Stimulated activated CD4-positive, alpha-beta T cell treated with anti-CD3 and anti-CD28 coated beads, Interleukin-4, amount 100 ng/mL, for 48 hours (primary cell): Measurements from ENCODE around the gene SEPTIN2.
"Not testable (repeated sequence)": the region's sequence is repeated elsewhere in the genome, so short reads cannot be mapped to it uniquely, and the experiment has no call there.

ENCODE experiments used
- DNase-seq, 2 donors: peaks; one replicate each; pipeline ENCODE4 v3.0.0-alpha.2; 2020; ENCODE audit warnings: low read depth in 2 of 2

Gene SEPTIN2

GRCh38 chr2:241350878-241351639 is 35.3 kb downstream of the SEPTIN2 start:
- DNase-seq = no peak

DNA sequence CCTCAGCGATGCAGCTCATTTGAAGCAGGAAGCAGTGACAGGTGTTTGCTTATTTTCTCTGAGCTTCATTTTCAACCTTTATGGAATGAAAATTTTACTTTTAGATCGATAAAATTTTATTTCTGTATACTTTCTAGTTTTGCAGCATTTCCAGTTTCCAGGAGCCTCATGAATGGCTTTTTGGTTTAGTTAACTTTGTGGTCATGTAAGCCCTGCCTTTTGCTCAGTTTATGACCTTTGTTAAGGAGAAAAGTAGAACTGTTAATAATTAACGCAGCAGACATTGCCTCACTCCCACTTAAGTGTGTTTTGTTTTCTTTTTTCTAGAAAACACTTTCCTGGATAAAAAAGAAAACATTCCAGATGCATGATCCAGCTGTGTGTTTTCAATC is 35.9 kb downstream of the SEPTIN2 start:
- no peak for DNase-seq

DNA sequence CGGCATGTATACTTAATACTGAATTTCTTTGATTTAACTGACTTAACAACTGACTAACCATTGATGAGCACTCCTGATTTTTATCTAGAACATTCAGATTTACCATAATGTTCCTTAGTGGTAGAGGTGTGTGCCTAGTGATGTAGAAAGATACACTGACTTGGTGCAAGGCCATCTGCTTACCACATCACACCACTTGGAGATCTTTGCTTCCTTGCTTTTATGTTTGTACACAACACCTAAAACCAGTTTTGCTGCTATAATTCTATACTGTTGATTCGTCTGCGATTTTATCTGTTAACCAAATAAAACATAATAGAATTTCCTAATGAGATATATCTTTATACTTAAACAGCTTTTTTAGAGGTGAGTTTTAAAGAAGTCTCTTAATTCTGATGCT is 36.5 kb downstream of the SEPTIN2 start:
- DNase-seq = no peak

- DNase-seq = peak; percentile 57 to 74
Observed at GRCh38 chr2:241354668-241355658, 39.2 kb downstream of the SEPTIN2 start.

GRCh38 chr2:241355983-241356870 is 40.5 kb downstream of the SEPTIN2 start, which contains the start of gene FARP2:
TSS of gene FARP2 (plus strand) at chr2:241356285. CDS start at chr2:241373108, 16,823 bp downstream.
- DNase-seq = peak; percentile 95

- DNase-seq = no peak
Observed at GRCh38 chr2:241356871-241357260, 41.1 kb downstream of the SEPTIN2 start.

DNA sequence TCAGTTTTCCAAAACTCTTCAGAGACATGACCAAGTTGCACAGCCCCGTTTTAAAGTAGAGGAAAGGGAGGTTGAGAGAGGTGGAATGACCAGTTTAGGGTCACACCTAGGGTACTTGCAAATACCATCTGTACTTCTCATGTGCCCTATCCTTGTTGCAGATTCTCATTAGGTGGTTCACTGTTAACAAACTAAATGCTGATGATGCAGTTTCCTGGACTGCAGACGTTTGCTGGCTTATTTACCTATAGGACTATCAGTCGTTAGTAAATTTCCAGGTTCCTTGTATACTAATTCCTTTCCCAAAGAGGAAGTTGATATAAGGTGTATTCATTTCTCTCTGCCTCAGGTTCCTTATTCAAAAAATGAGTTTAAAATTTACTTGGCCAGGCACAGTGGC is 41.8 kb downstream of the SEPTIN2 start:
- no peak for DNase-seq

GRCh38 chr2:241358470-241358869 is 42.7 kb downstream of the SEPTIN2 start:
- DNase-seq = no peak

DNA sequence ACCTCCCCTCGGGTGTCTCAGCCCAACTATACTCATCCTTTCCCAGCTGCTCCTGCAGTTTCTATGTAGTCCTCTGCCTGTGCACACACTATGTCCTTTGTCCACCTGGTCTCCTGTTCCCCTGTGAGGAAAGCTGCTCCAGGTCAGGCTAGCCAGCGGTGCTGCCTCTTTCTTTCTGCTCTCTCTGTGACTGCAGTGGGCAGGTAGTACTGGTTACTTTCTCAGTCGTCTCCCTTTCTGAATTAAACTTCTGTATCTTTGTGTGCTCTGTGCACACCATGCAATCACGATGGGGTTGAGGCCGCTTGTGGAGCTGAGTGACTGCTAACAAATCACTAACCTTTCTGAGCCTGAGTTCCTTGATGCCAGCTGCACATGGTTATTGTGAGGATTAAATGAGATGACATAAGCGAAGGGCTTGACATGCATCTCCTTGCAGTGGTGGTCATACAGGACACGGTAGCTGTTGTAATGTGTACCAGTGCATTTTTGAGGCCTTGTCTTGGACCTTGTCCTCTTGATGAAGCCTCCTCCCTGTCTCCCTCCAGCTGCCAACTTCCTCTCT is 43.8 kb downstream of the SEPTIN2 start:
- DNase-seq = no peak

DNA sequence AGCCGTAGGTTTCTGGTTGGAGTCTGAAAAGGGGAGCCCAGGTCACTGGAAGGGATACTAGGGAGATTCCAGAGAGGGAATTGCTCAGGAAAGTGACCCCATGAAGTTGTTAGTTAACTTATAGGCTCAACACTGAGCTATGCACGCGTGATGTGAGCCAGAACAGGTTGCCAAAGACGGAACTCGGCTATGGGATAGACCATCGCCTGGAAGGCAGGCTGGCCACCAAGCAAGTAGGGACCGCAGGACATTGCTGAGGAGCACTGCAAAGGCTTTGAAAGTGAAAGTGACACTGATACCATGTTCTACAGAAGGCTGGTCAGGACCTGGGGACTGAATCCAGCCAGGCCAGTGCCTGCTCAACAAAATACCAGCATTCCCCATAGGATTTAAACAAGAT is 47.7 kb downstream of the SEPTIN2 start:
- DNase-seq = no peak

- DNase-seq = no peak
Observed at GRCh38 chr2:241364781-241365180, 49.1 kb downstream of the SEPTIN2 start.

GRCh38 chr2:241366678-241367077 is 51.0 kb downstream of the SEPTIN2 start:
- DNase-seq = no peak

DNA sequence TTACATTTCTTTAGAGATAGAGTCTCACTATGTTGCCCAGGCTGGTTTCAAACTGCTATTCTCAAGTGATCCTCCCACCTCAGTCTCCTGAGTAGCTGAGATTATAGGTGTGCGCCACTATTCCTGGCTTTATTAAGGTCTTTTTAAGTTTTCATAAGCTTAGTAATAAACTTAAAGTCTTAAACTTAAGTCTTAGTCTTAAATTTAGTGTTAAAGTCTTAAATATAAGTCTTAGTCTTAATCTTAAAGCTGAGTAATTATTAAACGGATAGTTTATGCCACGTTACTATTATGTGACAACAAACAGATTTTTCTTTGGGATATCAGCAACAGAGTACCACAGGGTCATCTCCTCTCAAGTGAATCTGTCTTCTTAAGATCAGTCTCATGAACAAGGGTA is 52.9 kb downstream of the SEPTIN2 start:
- no peak for DNase-seq

GRCh38 chr2:241372361-241372992 is 56.8 kb downstream of the SEPTIN2 start:
- no peak for DNase-seq

DNA sequence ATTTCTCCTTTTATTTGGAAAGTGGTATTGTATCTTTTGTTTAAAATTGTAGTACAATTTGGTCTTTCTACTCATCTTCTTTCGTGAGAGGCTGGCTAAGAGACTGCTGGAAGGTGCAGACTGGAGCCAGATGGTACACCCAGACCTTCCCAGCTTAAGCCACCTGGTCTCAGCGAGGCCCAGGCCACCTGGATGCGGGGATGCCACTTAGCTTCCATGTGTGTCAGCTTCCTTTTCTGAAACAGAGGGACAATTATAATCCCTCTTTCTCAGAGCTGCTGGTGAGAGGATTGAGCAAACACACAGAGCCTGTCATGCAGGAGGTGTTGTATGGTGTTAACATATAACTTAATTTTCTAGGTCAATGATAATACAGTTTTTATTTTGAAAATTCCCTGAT is 57.7 kb downstream of the SEPTIN2 start:
- no peak for DNase-seq

- not testable (repeated sequence) for DNase-seq
Observed at GRCh38 chr2:241373906-241374305, 58.2 kb downstream of the SEPTIN2 start.

GRCh38 chr2:241375300-241375699 is 59.6 kb downstream of the SEPTIN2 start:
- no peak for DNase-seq

- no peak for DNase-seq
Observed at GRCh38 chr2:241376808-241377207, 61.1 kb downstream of the SEPTIN2 start.

- DNase-seq = no peak
Observed at GRCh38 chr2:241378816-241379215, 63.1 kb downstream of the SEPTIN2 start.
